Right lobe of liver (tissue), 6 donors: ENCODE results near the gene IL13. TPM values are rescaled to one million over a fixed set of nuclear protein-coding genes. Genes with fewer than 3 reads are reported as not detected.

Experiments used
- ATAC-seq, 4 donors: fragments of 200-7000 bp; cut with Tn5 transposase; one replicate each; pipeline ENCODE4 v1.9.1; 2020; ENCODE audit warnings: mild to moderate bottlenecking in 4 of 4, moderate library complexity in 4 of 4
- DNase-seq, 3 donors: peaks; one replicate each; pipeline ENCODE4 v3.0.0-alpha.2; 2020
- H3K27ac ChIP-seq, 3 donors: fragments of 200-600 bp; one replicate each; pipeline ENCODE4 v1.8.0; 2022
- H3K27me3 ChIP-seq, 2 donors: fragments of 200-600 bp; one replicate each; pipeline ENCODE4 v1.8.0; 2022
- H3K36me3 ChIP-seq, 4 donors: fragments of 200-600 bp; sonication (generic) in 1 of 4; one replicate each; pipeline versions ENCODE4 v1.5.1 to v1.8.0; 2017 to 2022; ENCODE audit warnings: control low read depth in 1 of 4
- H3K4me1 ChIP-seq, 4 donors: fragments of 200-600 bp; sonication (generic) in 1 of 4; one replicate each; pipeline versions ENCODE4 v1.5.1 to v1.8.0; 2017 to 2022; ENCODE audit warnings: control low read depth in 1 of 4
- H3K4me3 ChIP-seq, 3 donors: fragments of 200-600 bp; one replicate each; pipeline ENCODE4 v1.8.0; 2022
- H3K9me3 ChIP-seq, 4 donors: fragments of 200-600 bp; sonication (generic) in 1 of 4; one replicate each; pipeline versions ENCODE4 v1.5.1 to v1.8.0; 2017 to 2022; ENCODE audit warnings: control low read depth in 1 of 4
- POLR2A ChIP-seq: fragments of 450-650 bp; IDR thresholded peaks from one replicate; pipeline ENCODE4 v1.6.1; 2017; ENCODE audit warnings: antibody characterized with exemption, mild to moderate bottlenecking
- WGBS: methylation state at CpG from one replicate; pipeline ENCODE4 v1.1.6; 2018; ENCODE audit warnings: low coverage, low lambda C conversion rate; ENCODE audit not compliant: insufficient coverage; ENCODE audit errors: missing lambda C conversion rate; 5-methylcytosine and 5-hydroxymethylcytosine counted together
- intact Hi-C, 2 donors: fragments of 100-400 bp; cut with DNase I; formaldehyde crosslinking; loops; one replicate each; pipeline versions ENCODE4 v1.11.2 to v1.14.1; 2022
- total RNA-seq, 6 experiments: library from RNA; depleted of rRNA in 2 of 6; stranded (reverse); fragments of >200 nt in 2 of 6; fragmentation: NEBNext Ultra II Directional in 3 of 6; extraction: Animal tissue kit (Norgen Biotek cat#: 25700) in 3 of 6; gene quantifications; one replicate each; pipeline versions ENCODE4 v1.1.0 to v1.2.4, GENCODE V29; 2016 to 2023
- TF ChIP-seq, protein P1 (sequence below), 4 donors: fragments of 200-600 bp in 3 of 4; fragments of 450-650 bp in 1 of 4; IDR thresholded peaks; one replicate each; pipeline versions ENCODE4 v1.5.1 to v1.8.0; 2016 to 2022; ENCODE audit warnings: antibody characterized with exemption in 4 of 4, mild to moderate bottlenecking in 2 of 4
- donor health status: DM: no; HTN: yes; CAD: no.
- donor health status: DM: no; HTN: no; CAD: no.
- donor health status: DM: no; HTN: no; CAD: no.
- donor health status: DM: no; HTN: yes; CAD: no.
- donor health status: DM: no; HTN: yes; CAD: no.

The IL13 gene
- total RNA-seq, 6 experiments from 2014 or later, result 0.26 TPM; not detected in 5

DNA sequence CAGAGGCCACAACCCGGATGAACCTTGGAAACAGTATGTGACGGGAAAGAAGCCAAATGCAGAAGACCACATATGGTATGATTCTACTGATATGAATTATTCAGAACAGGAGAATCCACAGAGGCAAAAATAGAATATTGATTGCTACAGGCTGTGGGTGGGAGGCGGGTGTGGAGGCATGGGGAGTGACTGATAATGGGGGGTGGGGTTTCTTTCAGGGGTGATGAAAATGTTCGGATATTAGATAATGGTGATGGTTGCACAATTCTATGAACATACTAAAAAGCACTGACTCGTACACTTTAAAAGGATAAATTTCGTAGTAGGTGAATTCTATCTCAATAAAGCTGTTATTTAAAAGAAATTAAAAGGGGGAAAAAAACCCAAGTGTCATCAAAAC, 26.5 kb downstream of the IL13 start:
- H3K27me3 ChIP-seq, result no peaks in the 10 kb centered on the region
- DNase-seq, result no peak
- intact Hi-C loops, result no loop called here
- WGBS, result 75% methylated on average over 6 of the region's 6 CpGs
- no peak for ATAC-seq
- no peaks in the 10 kb centered on the region for H3K36me3 ChIP-seq
- TF ChIP-seq, protein P1, sequence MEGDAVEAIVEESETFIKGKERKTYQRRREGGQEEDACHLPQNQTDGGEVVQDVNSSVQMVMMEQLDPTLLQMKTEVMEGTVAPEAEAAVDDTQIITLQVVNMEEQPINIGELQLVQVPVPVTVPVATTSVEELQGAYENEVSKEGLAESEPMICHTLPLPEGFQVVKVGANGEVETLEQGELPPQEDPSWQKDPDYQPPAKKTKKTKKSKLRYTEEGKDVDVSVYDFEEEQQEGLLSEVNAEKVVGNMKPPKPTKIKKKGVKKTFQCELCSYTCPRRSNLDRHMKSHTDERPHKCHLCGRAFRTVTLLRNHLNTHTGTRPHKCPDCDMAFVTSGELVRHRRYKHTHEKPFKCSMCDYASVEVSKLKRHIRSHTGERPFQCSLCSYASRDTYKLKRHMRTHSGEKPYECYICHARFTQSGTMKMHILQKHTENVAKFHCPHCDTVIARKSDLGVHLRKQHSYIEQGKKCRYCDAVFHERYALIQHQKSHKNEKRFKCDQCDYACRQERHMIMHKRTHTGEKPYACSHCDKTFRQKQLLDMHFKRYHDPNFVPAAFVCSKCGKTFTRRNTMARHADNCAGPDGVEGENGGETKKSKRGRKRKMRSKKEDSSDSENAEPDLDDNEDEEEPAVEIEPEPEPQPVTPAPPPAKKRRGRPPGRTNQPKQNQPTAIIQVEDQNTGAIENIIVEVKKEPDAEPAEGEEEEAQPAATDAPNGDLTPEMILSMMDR (IDR thresholded peaks at IDR 0.05), result no peak
- TF ChIP-seq POLR2A, result no peak
- no peak overlapping the region for H3K4me3 ChIP-seq
- H3K4me1 ChIP-seq, result no peaks in the 10 kb centered on the region
- no peaks in the 10 kb centered on the region for H3K9me3 ChIP-seq
- H3K27ac ChIP-seq, result no peak overlapping the region

DNA sequence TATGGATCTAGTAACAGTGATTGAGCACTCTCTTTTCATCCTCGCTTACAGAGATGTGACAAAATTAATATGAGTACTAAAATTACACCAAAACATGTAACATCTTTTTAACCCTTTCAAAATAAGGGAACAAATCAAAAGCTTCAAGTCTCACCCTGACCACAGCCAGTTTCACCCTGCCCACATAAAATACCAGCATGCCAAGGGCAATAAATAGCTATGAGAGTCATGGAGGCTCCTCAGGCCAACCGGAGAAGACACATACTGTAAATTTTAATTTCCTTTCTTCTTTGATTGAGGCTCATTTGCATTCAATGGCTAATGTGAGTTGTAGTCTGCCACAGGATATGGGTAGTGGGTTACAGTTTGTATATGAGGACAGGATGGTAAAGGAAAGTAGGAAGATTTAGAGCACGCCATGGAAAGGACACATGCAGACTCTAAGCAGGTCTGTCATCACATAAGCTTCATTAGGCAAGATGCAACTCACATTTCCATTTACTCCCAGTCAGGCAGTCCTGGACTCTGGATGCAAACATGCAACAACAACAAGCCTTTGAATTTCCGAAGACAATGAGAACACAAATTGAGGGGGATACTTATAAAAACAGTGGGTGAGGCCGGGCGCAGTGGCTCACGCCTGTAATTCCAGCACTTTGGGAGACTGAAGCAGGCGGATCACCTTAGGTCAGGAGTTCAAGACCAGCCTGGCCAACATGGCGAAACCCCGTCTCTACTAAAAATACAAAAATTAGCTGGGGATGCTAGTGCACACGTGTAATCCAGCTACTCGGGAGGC, 27.1 kb downstream of the IL13 start:
- H3K27me3 ChIP-seq, result no peaks in the 10 kb centered on the region
- no peak for TF ChIP-seq POLR2A
- TF ChIP-seq, protein P1 (IDR thresholded peaks at IDR 0.05), result no peak
- H3K9me3 ChIP-seq, result no peaks in the 10 kb centered on the region
- H3K4me3 ChIP-seq, result no peak overlapping the region
- no peak for DNase-seq
- no peaks in the 10 kb centered on the region for H3K4me1 ChIP-seq
- ATAC-seq, result no peak
- intact Hi-C loops, result no loop called here
- 71% methylated on average over 6 of the region's 12 CpGs for WGBS
- H3K36me3 ChIP-seq, result no peaks in the 10 kb centered on the region
- H3K27ac ChIP-seq, result no peak overlapping the region

DNA sequence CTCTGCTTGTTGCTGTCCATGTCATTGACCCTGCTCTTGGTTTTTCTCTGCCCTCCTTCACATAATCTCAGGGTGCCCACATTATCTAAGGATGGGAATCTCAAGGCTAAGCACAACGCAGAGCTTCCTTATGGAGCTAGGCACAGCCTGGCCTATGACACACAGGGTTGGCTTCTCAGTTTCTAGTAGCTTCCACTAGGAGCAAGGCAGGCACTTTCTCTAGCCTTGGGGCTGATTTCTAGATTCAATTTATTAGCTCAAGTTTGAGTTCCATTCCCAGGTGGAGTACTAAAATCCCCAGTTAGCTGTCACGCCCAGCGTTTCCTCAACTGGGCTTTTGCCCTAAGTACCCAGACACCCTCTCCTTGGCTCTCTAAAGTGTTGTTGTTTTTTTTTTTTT, 28.2 kb downstream of the IL13 start:
- no peak overlapping the region for H3K4me3 ChIP-seq
- H3K27ac ChIP-seq, result no peak overlapping the region
- no peak for DNase-seq
- H3K27me3 ChIP-seq, result no peaks in the 10 kb centered on the region
- TF ChIP-seq POLR2A, result no peak
- TF ChIP-seq, protein P1 (IDR thresholded peaks at IDR 0.05), result no peak
- H3K36me3 ChIP-seq, result no peaks in the 10 kb centered on the region
- ATAC-seq, result no peak
- intact Hi-C loops, result no loop called here
- no peaks in the 10 kb centered on the region for H3K9me3 ChIP-seq
- no peaks in the 10 kb centered on the region for H3K4me1 ChIP-seq
- 100% methylated on average over 2 of the region's 3 CpGs for WGBS

DNA sequence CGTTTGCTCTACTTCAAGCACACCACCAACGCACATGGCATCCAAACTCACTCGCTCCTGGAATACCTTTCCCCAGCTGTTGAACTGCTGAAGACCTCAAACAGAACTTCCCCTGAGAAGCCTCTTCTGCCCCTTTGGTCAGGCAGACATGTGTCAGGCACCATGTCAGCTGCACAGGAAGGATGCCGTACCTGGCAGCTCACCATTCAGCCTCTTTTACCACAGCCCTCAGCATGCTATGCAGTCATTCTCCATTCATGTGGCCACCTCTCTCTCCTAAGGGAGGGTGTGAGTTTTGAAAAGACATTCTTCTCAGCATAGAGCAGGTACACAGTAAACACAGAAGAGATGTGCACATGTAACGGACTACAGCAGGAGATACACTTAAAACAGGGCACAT, 30.0 kb downstream of the IL13 start:
- H3K27ac ChIP-seq, result no peak overlapping the region
- H3K9me3 ChIP-seq, result no peaks in the 10 kb centered on the region
- intact Hi-C loops, result no loop called here
- ATAC-seq (no peak), DNase-seq (no peak)
- H3K4me3 ChIP-seq, result no peak overlapping the region
- no peaks in the 10 kb centered on the region for H3K4me1 ChIP-seq
- no peaks in the 10 kb centered on the region for H3K27me3 ChIP-seq
- 78% methylated on average over 5 of the region's 5 CpGs for WGBS
- TF ChIP-seq POLR2A, result no peak
- TF ChIP-seq, protein P1 (IDR thresholded peaks at IDR 0.05), result no peak
- no peaks in the 10 kb centered on the region for H3K36me3 ChIP-seq
